PC-9 (cell line): Measurements from ENCODE around the gene BRD1. TPM values are rescaled to one million over a fixed set of nuclear protein-coding genes. Genes with fewer than 3 reads are reported as not detected.

Experiments
- BruUV-seq: library from RNA; stranded (reverse); fragments of 400-500 nt; replicated peaks from 2 replicates; lab custom pipeline; 2021; lab: Mats Ljungman, UMichigan
- CTCF ChIA-PET: fragments of 300-600 bp; sonication (Branson Sonifier 250); formaldehyde crosslinking; loops from one replicate; lab custom pipeline; 2022; ENCODE audit warnings: antibody characterized with exemption; lab: Charles Lee
- POLR2A ChIA-PET: fragments of 300-600 bp; sonication (Branson Sonifier 250); formaldehyde crosslinking; loops from one replicate; lab custom pipeline; 2022; ENCODE audit warnings: antibody characterized with exemption; ENCODE audit not compliant: unreplicated experiment; lab: Charles Lee
- DNase-seq, 2 experiments: peaks; one replicate each; pipeline versions ENCODE4 v3.0.0 to v3.0.0-alpha.2; 2015 to 2022; ENCODE audit warnings: mixed read lengths in 1 of 2
- H2AFZ ChIP-seq: fragments of 200-600 bp; sonication (generic); 2 replicates; pipeline ENCODE4 v1.8.1; 2017; ENCODE audit warnings: antibody characterized with exemption
- H3F3A ChIP-seq: fragments of 200-600 bp; sonication (generic); 2 replicates; pipeline ENCODE4 v1.8.1; 2017; ENCODE audit warnings: antibody characterized with exemption, mild to moderate bottlenecking, low read depth; ENCODE audit not compliant: insufficient read depth
- H3K27ac ChIP-seq: fragments of 200-600 bp; sonication (generic); 2 replicates; pipeline ENCODE4 v1.6.1; 2016; ENCODE audit warnings: mixed run types
- H3K27me3 ChIP-seq: fragments of 200-600 bp; sonication (generic); 2 replicates; pipeline ENCODE4 v1.6.1; 2016; ENCODE audit warnings: low read depth, mixed run types; ENCODE audit not compliant: insufficient read depth
- H3K36me3 ChIP-seq: fragments of 200-600 bp; sonication (generic); 2 replicates; pipeline ENCODE4 v1.6.1; 2016; ENCODE audit warnings: low read depth, mixed run types
- H3K4me1 ChIP-seq: fragments of 200-600 bp; sonication (generic); replicated peaks from 2 replicates; pipeline ENCODE4 v1.6.1; 2016; ENCODE audit warnings: mixed run types; ENCODE audit not compliant: insufficient read depth
- H3K4me2 ChIP-seq: fragments of 200-600 bp; sonication (generic); 2 replicates; pipeline ENCODE4 v1.6.1; 2017; ENCODE audit warnings: mixed run types
- H3K4me3 ChIP-seq: fragments of 200-600 bp; sonication (generic); 2 replicates; pipeline ENCODE4 v1.6.1; 2016; ENCODE audit warnings: mixed run types
- H3K79me2 ChIP-seq: fragments of 200-600 bp; sonication (generic); 2 replicates; pipeline ENCODE4 v1.6.1; 2017; ENCODE audit warnings: low read depth, mixed run types
- H3K9me2 ChIP-seq: fragments of 200-600 bp; sonication (generic); 2 replicates; pipeline ENCODE4 v1.8.1; 2017; ENCODE audit warnings: mild to moderate bottlenecking; ENCODE audit not compliant: insufficient read depth
- H3K9me3 ChIP-seq: fragments of 200-600 bp; sonication (generic); 2 replicates; pipeline ENCODE4 v1.8.1; 2016; ENCODE audit warnings: low read depth; ENCODE audit not compliant: insufficient read depth
- H4K20me1 ChIP-seq: fragments of 200-600 bp; sonication (generic); 2 replicates; pipeline ENCODE4 v1.8.1; 2017; ENCODE audit not compliant: insufficient read depth
- CTCF ChIP-seq: fragments of 200-600 bp; sonication (generic); conservative IDR thresholded peaks from 2 replicates; pipeline ENCODE4 v1.6.1; 2017; ENCODE audit warnings: mixed run types, antibody characterized with exemption, mild to moderate bottlenecking, moderate library complexity
- EZH2 ChIP-seq: fragments of 200-600 bp; sonication (generic); IDR thresholded peaks from 2 replicates; pipeline ENCODE4 v1.8.0; 2017; ENCODE audit warnings: antibody characterized with exemption, low read depth
- intact Hi-C: fragments of 100-400 bp; cut with micrococcal nuclease; formaldehyde crosslinking; loops from one replicate; pipeline ENCODE4 v1.10.0; 2022; ENCODE audit not compliant: unreplicated experiment
- total RNA-seq: library from RNA; stranded (reverse); gene quantifications from 2 replicates; pipeline ENCODE4 v1.2.3, GENCODE V29; 2021

The BRD1 gene
- total RNA-seq, 1 experiment from 2014 or later: 28.5 TPM

DNA sequence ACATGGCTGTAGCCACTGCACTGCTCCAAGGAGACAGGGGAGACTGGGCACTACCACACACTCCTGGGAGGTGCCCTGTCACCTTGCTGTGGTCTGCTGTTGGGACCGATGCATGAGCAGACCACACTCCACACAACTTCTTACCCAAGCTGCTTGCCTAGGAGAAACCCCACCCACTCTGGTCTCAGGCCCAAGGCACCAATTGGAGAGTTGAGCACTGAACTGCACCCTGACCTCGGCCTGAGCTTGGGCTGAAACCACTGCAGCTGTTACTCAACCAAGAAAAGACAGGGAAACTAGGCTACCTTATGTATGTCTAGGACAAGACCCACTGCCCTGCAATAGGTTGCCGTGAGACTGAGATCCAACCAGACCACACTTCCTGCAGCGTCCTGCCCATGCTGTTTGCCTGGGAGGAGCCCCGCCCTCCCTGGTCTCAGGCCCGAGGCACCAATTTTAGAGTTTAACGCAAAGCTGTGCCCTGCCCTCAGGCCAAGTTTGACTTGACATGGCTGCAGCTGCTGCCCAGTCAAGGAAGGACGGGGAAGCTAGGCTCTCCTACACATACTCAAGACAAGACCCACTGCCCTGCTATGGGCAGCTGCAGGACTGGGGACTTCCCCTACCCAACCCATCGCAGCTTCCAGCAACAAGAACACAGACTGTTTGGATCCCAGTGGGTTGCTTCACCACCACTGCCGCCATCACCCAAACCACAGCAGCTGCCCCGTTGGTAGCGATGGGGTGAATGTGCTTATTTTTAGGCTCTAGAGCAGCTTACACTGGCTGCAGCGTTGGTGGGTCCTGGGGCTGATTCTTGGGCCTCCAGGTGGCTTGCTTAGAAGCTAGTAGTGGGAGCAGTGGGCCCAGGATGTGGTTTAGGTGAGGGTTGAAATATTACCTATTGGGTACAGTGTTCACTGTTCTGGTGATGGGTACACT, 66.8 kb downstream of the BRD1 start:
- Histone ChIP-seq H3K9me3 (no peaks in the 10 kb centered on the region), H3K79me2 (no peaks in the 10 kb centered on the region), H3K4me3 (no peak overlapping the region), H3K4me1 (no peaks in the 10 kb centered on the region), H3K27me3 (peaks cover 60% of the 10 kb centered on the region), H3K9me2 (no peaks in the 10 kb centered on the region), H3F3A (no peaks in the 10 kb centered on the region), H2AFZ (no peak overlapping the region), H3K4me2 (no peak overlapping the region), H4K20me1 (no peaks in the 10 kb centered on the region), H3K36me3 (no peaks in the 10 kb centered on the region), H3K27ac (no peak overlapping the region)
- intact Hi-C loops: no loop called here
- POLR2A ChIA-PET: no interaction called here
- DNase-seq: no peak
- BruUV-seq: no TSS peak
- CTCF ChIA-PET: no interaction called here
- TF ChIP-seq EZH2: no peak
- TF ChIP-seq CTCF: no peak

DNA sequence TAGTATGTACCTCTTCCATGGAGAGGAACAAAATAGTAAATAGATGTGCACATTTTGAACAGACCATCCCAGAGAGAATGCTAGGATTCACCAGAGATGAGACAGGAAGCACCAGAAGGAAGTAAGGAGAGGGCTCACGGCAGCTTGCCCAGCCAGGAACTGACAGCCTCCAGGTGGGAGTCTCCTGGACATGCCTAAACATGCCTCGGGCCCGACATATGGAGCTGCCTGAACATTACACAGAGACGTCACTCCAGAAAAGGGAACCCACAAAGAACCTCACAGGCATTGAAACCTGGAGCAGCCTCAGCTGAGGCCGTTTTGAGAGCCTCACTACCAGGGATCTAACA, 67.4 kb downstream of the BRD1 start:
- Histone ChIP-seq H3K4me2 (no peak overlapping the region), H3K4me3 (no peak overlapping the region), H4K20me1 (no peaks in the 10 kb centered on the region), H3K36me3 (no peaks in the 10 kb centered on the region), H2AFZ (no peak overlapping the region), H3K27me3 (peaks cover 58% of the 10 kb centered on the region), H3K9me2 (no peaks in the 10 kb centered on the region), H3F3A (no peaks in the 10 kb centered on the region), H3K4me1 (no peaks in the 10 kb centered on the region), H3K9me3 (no peaks in the 10 kb centered on the region), H3K79me2 (no peaks in the 10 kb centered on the region), H3K27ac (no peak overlapping the region)
- intact Hi-C loops: no loop called here
- TF ChIP-seq EZH2: no peak
- no peak for TF ChIP-seq CTCF
- BruUV-seq: no TSS peak
- no peak for DNase-seq
- ChIA-PET CTCF (no interaction called here), POLR2A (no interaction called here)

- peaks cover 77% of the 10 kb centered on the region for H3K27me3 ChIP-seq
- no peak overlapping the region for H2AFZ ChIP-seq
- no peak for DNase-seq
- no peaks in the 10 kb centered on the region for H4K20me1 ChIP-seq
- H3K9me2 ChIP-seq: no peaks in the 10 kb centered on the region
- H3K4me3 ChIP-seq: no peak overlapping the region
- no peaks in the 10 kb centered on the region for H3K4me1 ChIP-seq
- ChIA-PET CTCF (no interaction called here), POLR2A (no interaction called here)
- H3K9me3 ChIP-seq: no peaks in the 10 kb centered on the region
- no peak for TF ChIP-seq EZH2
- TF ChIP-seq CTCF: no peak
- H3F3A ChIP-seq: no peaks in the 10 kb centered on the region
- H3K4me2 ChIP-seq: no peak overlapping the region
- no peak overlapping the region for H3K27ac ChIP-seq
- H3K79me2 ChIP-seq: no peaks in the 10 kb centered on the region
- intact Hi-C loops: no loop called here
- no TSS peak for BruUV-seq
- no peaks in the 10 kb centered on the region for H3K36me3 ChIP-seq
Observed at GRCh38 chr22:49756676-49757075, 71.0 kb downstream of the BRD1 start.
